IMR-90 (cell line): ENCODE data around the gene ZNF423. TPM values are rescaled to one million over a fixed set of nuclear protein-coding genes. Genes with fewer than 3 reads are reported as not detected.

Experiments
- ATAC-seq: fragments of 200-7000 bp; cut with Tn5 transposase; 2 replicates; pipeline ENCODE4 v1.9.1; 2020; ENCODE audit warnings: low read depth, mild to moderate bottlenecking, moderate library complexity
- BruUV-seq: library from RNA; stranded (reverse); fragments of 400-500 nt; replicated peaks from 2 replicates; lab custom pipeline; 2021; lab: Mats Ljungman, UMichigan
- CTCF ChIA-PET: fragments of 300-600 bp; formaldehyde crosslinking; extraction: SDS; loops from one replicate; lab custom pipeline; 2021; ENCODE audit warnings: antibody characterized with exemption; lab: Yijun Ruan, JAX
- POLR2A ChIA-PET: fragments of 300-600 bp; sonication (Branson Sonifier 250); formaldehyde crosslinking; loops from one replicate; lab custom pipeline; 2022; ENCODE audit warnings: antibody characterized with exemption; ENCODE audit not compliant: unreplicated experiment; lab: Charles Lee
- DNase-seq: peaks from one replicate; pipeline ENCODE4 v3.0.0; 2013
- H2AFZ ChIP-seq: replicated peaks from 2 replicates; pipeline ENCODE3; 2013; ENCODE audit warnings: low read length, mild to moderate bottlenecking; ENCODE audit not compliant: poor library complexity
- H2AK5ac ChIP-seq: 2 replicates; pipeline ENCODE4 v1.6.1; 2013; ENCODE audit warnings: low read depth, low read length, inconsistent platforms
- H2AK9ac ChIP-seq: replicated peaks from 2 replicates; pipeline ENCODE3; 2013; ENCODE audit warnings: mild to moderate bottlenecking, low read depth, low read length, moderate library complexity; ENCODE audit not compliant: poor library complexity
- H2BK120ac ChIP-seq: 2 replicates; pipeline ENCODE4 v1.6.1; 2013; ENCODE audit warnings: low read depth, low read length, inconsistent platforms
- H2BK15ac ChIP-seq: 3 replicates; pipeline ENCODE4 v1.6.1; 2013; ENCODE audit warnings: low read depth, low read length, inconsistent platforms
- H2BK20ac ChIP-seq: 2 replicates; pipeline ENCODE4 v1.6.1; 2013; ENCODE audit warnings: low read depth, mild to moderate bottlenecking, inconsistent platforms, low read length, moderate library complexity
- H2BK5ac ChIP-seq: 2 replicates; pipeline ENCODE4 v1.6.1; 2013; ENCODE audit warnings: mild to moderate bottlenecking, low read depth, low read length, inconsistent platforms; ENCODE audit not compliant: poor library complexity, severe bottlenecking
- H3K14ac ChIP-seq: replicated peaks from 2 replicates; pipeline ENCODE4 v1.6.1; 2013; ENCODE audit warnings: low read depth, low read length, inconsistent platforms
- H3K18ac ChIP-seq: 2 replicates; pipeline ENCODE4 v1.6.1; 2013; ENCODE audit warnings: low read depth, low read length, control low read depth
- H3K23ac ChIP-seq: 2 replicates; pipeline ENCODE4 v1.6.1; 2013; ENCODE audit warnings: low read depth, low read length, inconsistent platforms
- H3K27ac ChIP-seq: 2 replicates; pipeline ENCODE4 v1.5.1; 2013; ENCODE audit warnings: mild to moderate bottlenecking, control low read depth, low read length; ENCODE audit not compliant: insufficient read depth
- H3K27me3 ChIP-seq: 2 replicates; pipeline ENCODE4 v1.6.1; 2013; ENCODE audit warnings: low read length; ENCODE audit not compliant: control insufficient read depth, insufficient read depth
- H3K36me3 ChIP-seq: 2 replicates; pipeline ENCODE4 v1.6.1; 2013; ENCODE audit warnings: low read length, mixed read lengths; ENCODE audit not compliant: control insufficient read depth, insufficient read depth
- H3K4ac ChIP-seq: 2 replicates; pipeline ENCODE4 v1.6.1; 2013; ENCODE audit warnings: low read depth, low read length, inconsistent platforms
- H3K4me1 ChIP-seq: 2 replicates; pipeline ENCODE4 v1.6.1; 2013; ENCODE audit warnings: low read length, mixed read lengths; ENCODE audit not compliant: control insufficient read depth, insufficient read depth
- H3K4me2 ChIP-seq: 2 replicates; pipeline ENCODE4 v1.6.1; 2013; ENCODE audit warnings: low read depth, mild to moderate bottlenecking, control low read depth, low read length, moderate library complexity
- H3K4me3 ChIP-seq: 2 replicates; pipeline ENCODE4 v1.5.1; 2013; ENCODE audit warnings: low read depth, mild to moderate bottlenecking, control low read depth, low read length, moderate library complexity; ENCODE audit not compliant: insufficient read depth
- H3K56ac ChIP-seq: 2 replicates; pipeline ENCODE4 v1.6.1; 2013; ENCODE audit warnings: low read length, inconsistent platforms; ENCODE audit not compliant: insufficient read depth; ENCODE audit errors: extremely low read depth
- H3K79me1 ChIP-seq, 2 experiments: 2 replicates each; pipeline ENCODE4 v1.6.1; 2013; ENCODE audit warnings: low read length in 2 of 2, inconsistent platforms in 1 of 2, low read depth in 1 of 2
- H3K9ac ChIP-seq: 2 replicates; pipeline ENCODE4 v1.6.1; 2013; ENCODE audit warnings: low read depth, low read length, control low read depth
- H3K9me1 ChIP-seq: 2 replicates; pipeline ENCODE4 v1.6.1; 2013; ENCODE audit warnings: low read length, inconsistent platforms; ENCODE audit not compliant: insufficient read depth
- H3K9me3 ChIP-seq: 2 replicates; pipeline ENCODE4 v1.6.1; 2013; ENCODE audit warnings: low read length; ENCODE audit not compliant: control insufficient read depth, insufficient read depth
- H4K20me1 ChIP-seq: 2 replicates; pipeline ENCODE4 v1.6.1; 2013; ENCODE audit warnings: low read length, inconsistent platforms; ENCODE audit not compliant: insufficient read depth
- H4K5ac ChIP-seq: 2 replicates; pipeline ENCODE4 v1.6.1; 2013; ENCODE audit warnings: mild to moderate bottlenecking, low read depth, low read length, control low read depth
- H4K8ac ChIP-seq, 2 experiments: 2 replicates each; pipeline ENCODE4 v1.6.1; 2013; ENCODE audit warnings: low read depth in 2 of 2, low read length in 2 of 2, control low read depth in 1 of 2, inconsistent platforms in 1 of 2
- H4K91ac ChIP-seq: 2 replicates; pipeline ENCODE4 v1.6.1; 2013; ENCODE audit warnings: low read depth, low read length, inconsistent platforms; ENCODE audit not compliant: insufficient read depth
- BHLHE40 ChIP-seq: fragments of 150-350 bp; IDR thresholded peaks from 2 replicates; pipeline ENCODE4 v1.6.1; 2016; ENCODE audit warnings: mild to moderate bottlenecking, low read depth, low read length
- CEBPB ChIP-seq: IDR thresholded peaks from 2 replicates; pipeline ENCODE4 v1.6.1; 2012; ENCODE audit warnings: low read depth, low read length, improper control_type of control experiment
- CHD1 ChIP-seq: IDR thresholded peaks from 2 replicates; pipeline ENCODE4 v1.6.1; 2012; ENCODE audit warnings: low read depth, low read length, improper control_type of control experiment
- FOS ChIP-seq: fragments of 150-350 bp; IDR thresholded peaks from 2 replicates; pipeline ENCODE4 v1.6.1; 2016; ENCODE audit warnings: low read depth, low read length
- MAFK ChIP-seq: IDR thresholded peaks from 2 replicates; pipeline ENCODE4 v1.6.1; 2012; ENCODE audit warnings: low read depth, low read length, improper control_type of control experiment
- MAZ ChIP-seq: IDR thresholded peaks from 2 replicates; pipeline ENCODE4 v1.6.1; 2012; ENCODE audit warnings: low read depth, mild to moderate bottlenecking, low read length, improper control_type of control experiment, moderate library complexity, borderline replicate concordance
- MXI1 ChIP-seq: IDR thresholded peaks from 2 replicates; pipeline ENCODE4 v1.6.1; 2012; ENCODE audit warnings: low read depth, mild to moderate bottlenecking, low read length, moderate library complexity, borderline replicate concordance
- NFE2L2 ChIP-seq: fragments of 150-350 bp; IDR thresholded peaks from 2 replicates; pipeline ENCODE4 v1.6.1; 2016; ENCODE audit warnings: low read depth, mild to moderate bottlenecking, low read length
- POLR2A ChIP-seq: IDR thresholded peaks from 2 replicates; pipeline ENCODE4 v1.6.1; 2012; ENCODE audit warnings: mild to moderate bottlenecking, low read depth, low read length
- RAD21 ChIP-seq: IDR thresholded peaks from 2 replicates; pipeline ENCODE4 v1.6.1; 2012; ENCODE audit warnings: low read length, improper control_type of control experiment
- RCOR1 ChIP-seq: IDR thresholded peaks from 2 replicates; pipeline ENCODE4 v1.6.1; 2012; ENCODE audit warnings: mild to moderate bottlenecking, low read length, improper control_type of control experiment; ENCODE audit not compliant: insufficient replicate concordance
- RFX5 ChIP-seq: IDR thresholded peaks from 2 replicates; pipeline ENCODE4 v1.8.0; 2012; ENCODE audit warnings: low read depth, mild to moderate bottlenecking, low read length, moderate library complexity
- SMC3 ChIP-seq: fragments of 150-350 bp; IDR thresholded peaks from 2 replicates; pipeline ENCODE4 v1.6.1; 2016; ENCODE audit warnings: low read depth, mild to moderate bottlenecking, antibody characterized with exemption, low read length, moderate library complexity
- WGBS, 2 experiments: methylation state at CpG; one replicate each; pipeline versions ENCODE4 v1.1.5 to v1.1.7; 2013; ENCODE audit warnings: missing lambda C conversion rate in 2 of 2; ENCODE audit not compliant: insufficient read length in 1 of 2; ENCODE audit errors: extremely low coverage in 2 of 2; 5-methylcytosine and 5-hydroxymethylcytosine counted together
- dilution Hi-C: fragments of 300-500 bp; cut with HindIII; formaldehyde crosslinking; loops from one replicate; pipeline ENCODE4 v1.14.3; 2018; ENCODE audit warnings: low sequenced_read_pairs; ENCODE audit not compliant: unreplicated experiment
- in situ Hi-C: fragments of 300-500 bp; cut with MboI; formaldehyde crosslinking; loops from 3 replicates; pipeline ENCODE4 v1.14.3; 2019; ENCODE audit warnings: low sequenced_read_pairs, inconsistent platforms, mixed read lengths
- intact Hi-C: fragments of 100-400 bp; cut with micrococcal nuclease; formaldehyde crosslinking; loops from 2 replicates; pipeline ENCODE4 v1.10.0; 2022
- polyA plus RNA-seq, 3 experiments: library from polyadenylated mRNA; depleted of rRNA; stranded (reverse); fragments of >200 nt; gene quantifications; 2 replicates each; pipeline ENCODE4 v1.2.3, GENCODE V29; 2012; ENCODE audit warnings: low replicate concordance in 1 of 3
- total RNA-seq: library from RNA; depleted of rRNA; stranded (reverse); fragments of >200 nt; gene quantifications from 2 replicates; pipeline ENCODE4 v1.2.3, GENCODE V29; 2012
- TF ChIP-seq, protein P1 (sequence below): conservative IDR thresholded peaks from 2 replicates; pipeline ENCODE4 v1.5.1; 2012; ENCODE audit warnings: mild to moderate bottlenecking, low read depth, low read length, improper control_type of control experiment
- TF ChIP-seq, protein P2 (sequence below): fragments of 150-350 bp; IDR thresholded peaks from 2 replicates; pipeline ENCODE4 v1.6.1; 2017; ENCODE audit warnings: mild to moderate bottlenecking, antibody characterized with exemption, low read length, low read depth
- TF ChIP-seq, protein P3 (sequence below): fragments of 150-350 bp; IDR thresholded peaks from 2 replicates; pipeline ENCODE4 v1.6.1; 2016; ENCODE audit warnings: low read depth, mild to moderate bottlenecking, low read length, moderate library complexity, borderline replicate concordance

The ZNF423 gene
- total and polyA plus RNA-seq, 2 of the 4 experiments (the other 2 are of a cell fraction) = under 0.01 to 0.10 TPM

DNA sequence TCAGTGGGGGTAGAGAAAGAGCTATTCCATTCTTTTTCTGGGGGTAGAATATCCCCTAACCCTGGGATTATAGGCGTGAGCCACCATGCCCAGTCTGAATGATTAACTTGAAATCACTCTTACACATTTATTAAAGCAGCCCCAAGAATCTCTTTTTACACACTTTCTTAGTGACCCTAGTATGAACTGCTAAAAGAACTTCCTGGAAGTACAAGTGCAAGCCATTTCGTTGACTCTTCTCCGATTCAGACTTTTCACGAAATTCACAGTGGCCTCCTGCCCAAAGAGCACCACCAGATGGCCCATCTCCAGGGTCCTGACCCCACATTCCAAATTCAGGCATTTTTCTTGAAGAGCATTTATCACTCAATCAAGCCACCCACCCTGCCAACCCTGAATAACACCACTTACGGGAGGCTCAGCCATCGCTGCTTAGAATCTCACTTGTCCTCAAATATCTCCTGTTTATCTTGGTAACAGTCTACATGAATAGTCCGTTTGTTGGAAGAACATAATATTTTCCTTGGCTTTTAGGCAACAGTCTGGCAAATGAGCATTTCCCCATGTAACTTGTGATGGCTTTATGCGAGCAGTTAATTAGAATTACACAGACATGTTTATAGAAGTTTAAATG, 28.0 kb downstream of the ZNF423 start:
- intact Hi-C loops = no loop called here
- H4K8ac ChIP-seq = no peak overlapping the region
- H2BK5ac ChIP-seq = no peak overlapping the region
- no peak overlapping the region for H3K56ac ChIP-seq
- ATAC-seq (no peak), DNase-seq (no peak)
- no peak overlapping the region for H3K14ac ChIP-seq
- H3K36me3 ChIP-seq = no peaks in the 10 kb centered on the region
- TF ChIP-seq RAD21 = no peak
- TF ChIP-seq, protein P1, sequence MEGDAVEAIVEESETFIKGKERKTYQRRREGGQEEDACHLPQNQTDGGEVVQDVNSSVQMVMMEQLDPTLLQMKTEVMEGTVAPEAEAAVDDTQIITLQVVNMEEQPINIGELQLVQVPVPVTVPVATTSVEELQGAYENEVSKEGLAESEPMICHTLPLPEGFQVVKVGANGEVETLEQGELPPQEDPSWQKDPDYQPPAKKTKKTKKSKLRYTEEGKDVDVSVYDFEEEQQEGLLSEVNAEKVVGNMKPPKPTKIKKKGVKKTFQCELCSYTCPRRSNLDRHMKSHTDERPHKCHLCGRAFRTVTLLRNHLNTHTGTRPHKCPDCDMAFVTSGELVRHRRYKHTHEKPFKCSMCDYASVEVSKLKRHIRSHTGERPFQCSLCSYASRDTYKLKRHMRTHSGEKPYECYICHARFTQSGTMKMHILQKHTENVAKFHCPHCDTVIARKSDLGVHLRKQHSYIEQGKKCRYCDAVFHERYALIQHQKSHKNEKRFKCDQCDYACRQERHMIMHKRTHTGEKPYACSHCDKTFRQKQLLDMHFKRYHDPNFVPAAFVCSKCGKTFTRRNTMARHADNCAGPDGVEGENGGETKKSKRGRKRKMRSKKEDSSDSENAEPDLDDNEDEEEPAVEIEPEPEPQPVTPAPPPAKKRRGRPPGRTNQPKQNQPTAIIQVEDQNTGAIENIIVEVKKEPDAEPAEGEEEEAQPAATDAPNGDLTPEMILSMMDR = no peak
- no peak for TF ChIP-seq NFE2L2
- TF ChIP-seq POLR2A = no peak
- TF ChIP-seq, protein P2, sequence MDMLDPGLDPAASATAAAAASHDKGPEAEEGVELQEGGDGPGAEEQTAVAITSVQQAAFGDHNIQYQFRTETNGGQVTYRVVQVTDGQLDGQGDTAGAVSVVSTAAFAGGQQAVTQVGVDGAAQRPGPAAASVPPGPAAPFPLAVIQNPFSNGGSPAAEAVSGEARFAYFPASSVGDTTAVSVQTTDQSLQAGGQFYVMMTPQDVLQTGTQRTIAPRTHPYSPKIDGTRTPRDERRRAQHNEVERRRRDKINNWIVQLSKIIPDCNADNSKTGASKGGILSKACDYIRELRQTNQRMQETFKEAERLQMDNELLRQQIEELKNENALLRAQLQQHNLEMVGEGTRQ = no peak
- TF ChIP-seq BHLHE40 = no peak
- TF ChIP-seq RCOR1 = no peak
- no peak for TF ChIP-seq CEBPB
- TF ChIP-seq RFX5 = no peak
- TF ChIP-seq, protein P3, sequence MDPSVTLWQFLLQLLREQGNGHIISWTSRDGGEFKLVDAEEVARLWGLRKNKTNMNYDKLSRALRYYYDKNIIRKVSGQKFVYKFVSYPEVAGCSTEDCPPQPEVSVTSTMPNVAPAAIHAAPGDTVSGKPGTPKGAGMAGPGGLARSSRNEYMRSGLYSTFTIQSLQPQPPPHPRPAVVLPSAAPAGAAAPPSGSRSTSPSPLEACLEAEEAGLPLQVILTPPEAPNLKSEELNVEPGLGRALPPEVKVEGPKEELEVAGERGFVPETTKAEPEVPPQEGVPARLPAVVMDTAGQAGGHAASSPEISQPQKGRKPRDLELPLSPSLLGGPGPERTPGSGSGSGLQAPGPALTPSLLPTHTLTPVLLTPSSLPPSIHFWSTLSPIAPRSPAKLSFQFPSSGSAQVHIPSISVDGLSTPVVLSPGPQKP = no peak
- TF ChIP-seq FOS = no peak
- TF ChIP-seq MAFK = no peak
- TF ChIP-seq MXI1 = no peak
- TF ChIP-seq CHD1 = no peak
- no peak for TF ChIP-seq SMC3
- no peak for TF ChIP-seq MAZ
- ChIA-PET CTCF (no interaction called here), POLR2A (no interaction called here)
- H3K9ac ChIP-seq = no peak overlapping the region
- no peaks in the 10 kb centered on the region for H4K20me1 ChIP-seq
- no peak overlapping the region for H3K23ac ChIP-seq
- in situ Hi-C loops = no loop called here
- H3K4me1 ChIP-seq = no peaks in the 10 kb centered on the region
- no peak overlapping the region for H3K18ac ChIP-seq
- H3K9me1 ChIP-seq = no peaks in the 10 kb centered on the region
- no peaks in the 10 kb centered on the region for H3K9me3 ChIP-seq
- no peak overlapping the region for H2BK20ac ChIP-seq
- H2BK15ac ChIP-seq = no peak overlapping the region
- WGBS, 2 experiments = no CpG with 5 or more reads among the region's 8 CpGs
- no peak overlapping the region for H3K4ac ChIP-seq
- H2AK5ac ChIP-seq = no peak overlapping the region
- H3K27me3 ChIP-seq = peaks cover 10% of the 10 kb centered on the region; the same call in 1 of the 2 replicates
- no peak overlapping the region for H4K5ac ChIP-seq
- H3K4me2 ChIP-seq = no peak overlapping the region
- no peak overlapping the region for H2AFZ ChIP-seq
- no peaks in the 10 kb centered on the region for H3K79me1 ChIP-seq
- dilution Hi-C loops = no loop called here
- no peak overlapping the region for H2BK120ac ChIP-seq
- H3K27ac ChIP-seq = no peak overlapping the region
- H4K91ac ChIP-seq = no peak overlapping the region
- no TSS peak for BruUV-seq
- H2AK9ac ChIP-seq = no peak overlapping the region
- H3K4me3 ChIP-seq = no peak overlapping the region
